ES-I3 (cell line): ENCODE data around the gene LSM5.

ENCODE experiments used
- H3K36me3 ChIP-seq: 2 replicates; pipeline ENCODE4 v1.6.1; 2013; ENCODE audit warnings: mild to moderate bottlenecking, low read length, control low read depth, moderate library complexity; ENCODE audit not compliant: insufficient read depth
- H3K4me1 ChIP-seq: 2 replicates; pipeline ENCODE4 v1.6.1; 2013; ENCODE audit warnings: mild to moderate bottlenecking, control low read depth, low read length; ENCODE audit not compliant: insufficient read depth
- H3K9ac ChIP-seq: 2 replicates; pipeline ENCODE4 v1.6.1; 2013; ENCODE audit warnings: low read depth, mild to moderate bottlenecking, low read length, moderate library complexity
- H3K9me3 ChIP-seq: 2 replicates; pipeline ENCODE4 v1.6.1; 2013; ENCODE audit warnings: mild to moderate bottlenecking, low read length, moderate library complexity; ENCODE audit not compliant: control insufficient read depth, insufficient read depth

LSM5 gene

GRCh38 chr7:32462451-32462850 is 27.7 kb downstream of the LSM5 start:
- H3K9ac ChIP-seq: no peak overlapping the region
- H3K9me3 ChIP-seq: no peaks in the 10 kb centered on the region
- no peaks in the 10 kb centered on the region for H3K36me3 ChIP-seq
- H3K4me1 ChIP-seq: no peaks in the 10 kb centered on the region

- Histone ChIP-seq H3K4me1 (no peaks in the 10 kb centered on the region), H3K36me3 (no peaks in the 10 kb centered on the region), H3K9ac (no peak overlapping the region), H3K9me3 (no peaks in the 10 kb centered on the region)
Observed at GRCh38 chr7:32461484-32461883, 28.7 kb downstream of the LSM5 start.

- no peaks in the 10 kb centered on the region for H3K4me1 ChIP-seq
- H3K36me3 ChIP-seq: no peaks in the 10 kb centered on the region
- H3K9ac ChIP-seq: no peak overlapping the region
- H3K9me3 ChIP-seq: no peaks in the 10 kb centered on the region
Observed at GRCh38 chr7:32459788-32460187, 30.4 kb downstream of the LSM5 start.

GRCh38 chr7:32458025-32458424 is 32.2 kb downstream of the LSM5 start:
- Histone ChIP-seq H3K4me1 (no peaks in the 10 kb centered on the region), H3K36me3 (no peaks in the 10 kb centered on the region), H3K9ac (no peak overlapping the region), H3K9me3 (no peaks in the 10 kb centered on the region)

- no peaks in the 10 kb centered on the region for H3K4me1 ChIP-seq
- H3K36me3 ChIP-seq: no peaks in the 10 kb centered on the region
- H3K9ac ChIP-seq: no peak overlapping the region
- H3K9me3 ChIP-seq: no peaks in the 10 kb centered on the region
Observed at GRCh38 chr7:32453341-32454011, 36.7 kb downstream of the LSM5 start.

- Histone ChIP-seq H3K9me3 (no peaks in the 10 kb centered on the region), H3K36me3 (no peaks in the 10 kb centered on the region), H3K9ac (no peak overlapping the region), H3K4me1 (no peaks in the 10 kb centered on the region; the same call in 1 of the 2 replicates)
Observed at GRCh38 chr7:32447218-32447617, 43.0 kb downstream of the LSM5 start.

GRCh38 chr7:32436146-32436928 is 53.8 kb downstream of the LSM5 start:
- Histone ChIP-seq H3K9ac (no peak overlapping the region), H3K9me3 (no peaks in the 10 kb centered on the region), H3K36me3 (no peaks in the 10 kb centered on the region)

More at GRCh38 chr7:32436146-32436928, 53.8 kb downstream of the LSM5 start:
- H3K4me1 ChIP-seq: no peaks in the 10 kb centered on the region
